Mesenchymal stem cell (in vitro differentiated cells and primary cell): ENCODE results near the gene JPH3.

Source experiments
- DNase-seq: peaks from one replicate; pipeline ENCODE4 v3.0.0-alpha.2; 2013
- H2AFZ ChIP-seq: one replicate; pipeline ENCODE4 v1.6.1; 2013; ENCODE audit warnings: low read depth, mild to moderate bottlenecking, control low read depth, inconsistent platforms, low read length, moderate library complexity
- H2AK5ac ChIP-seq: 2 replicates; pipeline ENCODE4 v1.6.1; 2013; ENCODE audit warnings: low read length, moderate library complexity, mild to moderate bottlenecking, inconsistent platforms; ENCODE audit not compliant: severe bottlenecking
- H2BK120ac ChIP-seq: one replicate; pipeline ENCODE4 v1.6.1; 2013; ENCODE audit warnings: low read depth, mild to moderate bottlenecking, inconsistent platforms, low read length, moderate library complexity
- H2BK12ac ChIP-seq, 2 experiments: one replicate each; pipeline ENCODE4 v1.6.1; 2013; ENCODE audit warnings: inconsistent platforms in 2 of 2, low read length in 2 of 2, mild to moderate bottlenecking in 2 of 2, moderate library complexity in 2 of 2, control low read depth in 1 of 2
- H2BK15ac ChIP-seq: one replicate; pipeline ENCODE4 v1.6.1; 2013; ENCODE audit warnings: mild to moderate bottlenecking, low read depth, inconsistent platforms; ENCODE audit not compliant: poor library complexity, severe bottlenecking
- H2BK5ac ChIP-seq: 2 replicates; pipeline ENCODE4 v1.6.1; 2013; ENCODE audit warnings: low read depth, mild to moderate bottlenecking, low read length, control low read depth, inconsistent platforms; ENCODE audit not compliant: poor library complexity, severe bottlenecking
- H3K14ac ChIP-seq, 2 experiments: one replicate each; pipeline ENCODE4 v1.6.1; 2013; ENCODE audit warnings: inconsistent platforms in 2 of 2, low read length in 2 of 2, control low read depth in 1 of 2, mild to moderate bottlenecking in 1 of 2, moderate library complexity in 1 of 2
- H3K18ac ChIP-seq, 2 experiments: one replicate each; pipeline ENCODE4 v1.6.1; 2013; ENCODE audit warnings: inconsistent platforms in 2 of 2, low read length in 2 of 2, control low read depth in 1 of 2, low read depth in 1 of 2, mild to moderate bottlenecking in 1 of 2
- H3K23ac ChIP-seq, 2 experiments: one replicate each; pipeline ENCODE4 v1.6.1; 2013; ENCODE audit warnings: inconsistent platforms in 2 of 2, low read length in 2 of 2, mild to moderate bottlenecking in 2 of 2, moderate library complexity in 2 of 2, control low read depth in 1 of 2
- H3K27ac ChIP-seq: 2 replicates; pipeline ENCODE4 v1.5.1; 2013; ENCODE audit warnings: mild to moderate bottlenecking, moderate library complexity, low read length, control low read depth, inconsistent platforms; ENCODE audit not compliant: poor library complexity, severe bottlenecking
- H3K27me3 ChIP-seq, 2 experiments: 2 replicates each; pipeline versions ENCODE4 v1.6.1 to v1.7.0; 2013; ENCODE audit warnings: low read length in 2 of 2, mild to moderate bottlenecking in 2 of 2, moderate library complexity in 2 of 2, control low read depth in 1 of 2, inconsistent platforms in 1 of 2; ENCODE audit not compliant: control insufficient read depth in 1 of 2, insufficient read depth in 1 of 2
- H3K36me3 ChIP-seq, 2 experiments: 2 replicates each; pipeline versions ENCODE4 v1.6.1 to v1.7.0; 2013; ENCODE audit warnings: low read length in 2 of 2, control low read depth in 1 of 2, inconsistent platforms in 1 of 2, low read depth in 1 of 2, mild to moderate bottlenecking in 1 of 2; ENCODE audit not compliant: insufficient read depth in 2 of 2, control insufficient read depth in 1 of 2
- H3K4ac ChIP-seq, 2 experiments: one replicate each; pipeline ENCODE4 v1.6.1; 2013; ENCODE audit warnings: inconsistent platforms in 2 of 2, low read length in 2 of 2, mild to moderate bottlenecking in 2 of 2, moderate library complexity in 2 of 2, control low read depth in 1 of 2, low read depth in 1 of 2
- H3K4me1 ChIP-seq: 2 replicates; pipeline ENCODE4 v1.6.1; 2013; ENCODE audit warnings: low read depth, low read length, control low read depth; ENCODE audit not compliant: control insufficient read depth, insufficient read depth
- H3K4me2 ChIP-seq: 2 replicates; pipeline ENCODE4 v1.6.1; 2013; ENCODE audit warnings: low read length, mild to moderate bottlenecking, inconsistent platforms; ENCODE audit not compliant: poor library complexity, severe bottlenecking
- H3K4me3 ChIP-seq, 2 experiments: 2 replicates each; pipeline versions ENCODE4 v1.5.1 to v1.7.0; 2013; ENCODE audit warnings: low read length in 2 of 2, mild to moderate bottlenecking in 2 of 2, control low read depth in 1 of 2, low read depth in 1 of 2; ENCODE audit not compliant: insufficient read depth in 1 of 2
- H3K79me1 ChIP-seq: replicated peaks from 2 replicates; pipeline ENCODE4 v1.6.1; 2013; ENCODE audit warnings: mild to moderate bottlenecking, control low read depth, low read length, inconsistent platforms; ENCODE audit not compliant: poor library complexity, severe bottlenecking
- H3K9ac ChIP-seq: 2 replicates; pipeline ENCODE4 v1.7.0; 2013; ENCODE audit warnings: mild to moderate bottlenecking, low read length, moderate library complexity
- H3K9me3 ChIP-seq: 2 replicates; pipeline ENCODE4 v1.7.0; 2013; ENCODE audit warnings: mild to moderate bottlenecking, low read length; ENCODE audit not compliant: control insufficient read depth
- H4K8ac ChIP-seq: one replicate; pipeline ENCODE4 v1.6.1; 2013; ENCODE audit warnings: inconsistent platforms, mild to moderate bottlenecking, low read length, moderate library complexity
- H4K91ac ChIP-seq: one replicate; pipeline ENCODE4 v1.6.1; 2013; ENCODE audit warnings: mild to moderate bottlenecking, low read length, inconsistent platforms
- WGBS: methylation state at CpG from one replicate; pipeline ENCODE4 v1.1.7; 2013; ENCODE audit warnings: mixed read lengths; 5-methylcytosine and 5-hydroxymethylcytosine counted together

Gene JPH3

GRCh38 chr16:87648236-87648635, 45.9 kb downstream of the JPH3 start:
- no peak overlapping the region for H2BK5ac ChIP-seq
- no peak for DNase-seq
- no peak overlapping the region for H3K14ac ChIP-seq
- H2BK15ac ChIP-seq: no peak overlapping the region
- 89% methylated on average over 23 of the region's 23 CpGs for WGBS
- no peak overlapping the region for H2AK5ac ChIP-seq
- no peak overlapping the region for H3K23ac ChIP-seq
- no peaks in the 10 kb centered on the region for H3K36me3 ChIP-seq
- no peak overlapping the region for H3K27ac ChIP-seq
- no peak overlapping the region for H3K4ac ChIP-seq
- H4K8ac ChIP-seq: no peak overlapping the region
- no peak overlapping the region for H3K4me2 ChIP-seq
- H3K18ac ChIP-seq: no peak overlapping the region
- no peak overlapping the region for H2AFZ ChIP-seq
- H3K4me1 ChIP-seq: no peaks in the 10 kb centered on the region
- no peaks in the 10 kb centered on the region for H3K9me3 ChIP-seq
- H3K9ac ChIP-seq: no peak overlapping the region
- H4K91ac ChIP-seq: no peak overlapping the region
- H2BK120ac ChIP-seq: no peak overlapping the region
- H3K27me3 ChIP-seq: peaks cover 36 to 72% of the 10 kb centered on the region in 2 experiments
- H2BK12ac ChIP-seq: no peak overlapping the region
- no peak overlapping the region for H3K4me3 ChIP-seq
- H3K79me1 ChIP-seq: no peaks in the 10 kb centered on the region

- Histone ChIP-seq H3K9ac (no peak overlapping the region), H2BK120ac (no peak overlapping the region), H3K4ac (no peak overlapping the region), H2BK12ac (no peak overlapping the region), H3K79me1 (no peaks in the 10 kb centered on the region), H3K27ac (no peak overlapping the region), H2BK5ac (no peak overlapping the region), H3K27me3 (peaks cover 36 to 70% of the 10 kb centered on the region in 2 experiments), H3K4me2 (no peak overlapping the region), H4K8ac (no peak overlapping the region), H3K36me3 (no peaks in the 10 kb centered on the region), H2AK5ac (no peak overlapping the region), H3K14ac (no peak overlapping the region), H3K23ac (no peak overlapping the region), H3K18ac (no peak overlapping the region), H2BK15ac (no peak overlapping the region), H3K4me3 (no peak overlapping the region), H4K91ac (no peak overlapping the region), H3K4me1 (no peaks in the 10 kb centered on the region), H2AFZ (no peak overlapping the region), H3K9me3 (no peaks in the 10 kb centered on the region)
- WGBS: 85% methylated on average over 29 of the region's 29 CpGs
- no peak for DNase-seq
Observed at GRCh38 chr16:87648698-87649487, 46.6 kb downstream of the JPH3 start.

- no peak overlapping the region for H2AK5ac ChIP-seq
- H3K9me3 ChIP-seq: no peaks in the 10 kb centered on the region
- no peaks in the 10 kb centered on the region for H3K79me1 ChIP-seq
- H2AFZ ChIP-seq: no peak overlapping the region
- no peak overlapping the region for H3K4ac ChIP-seq
- H3K23ac ChIP-seq: no peak overlapping the region
- no peak overlapping the region for H4K8ac ChIP-seq
- 92% methylated on average over 16 of the region's 17 CpGs for WGBS
- H3K36me3 ChIP-seq: no peaks in the 10 kb centered on the region
- H3K14ac ChIP-seq: no peak overlapping the region
- H3K27ac ChIP-seq: no peak overlapping the region
- H2BK120ac ChIP-seq: no peak overlapping the region
- H3K27me3 ChIP-seq: peaks cover 45 to 91% of the 10 kb centered on the region in 2 experiments
- no peak overlapping the region for H2BK12ac ChIP-seq
- H2BK5ac ChIP-seq: no peak overlapping the region
- H3K4me3 ChIP-seq: no peak overlapping the region
- H3K4me2 ChIP-seq: no peak overlapping the region
- H4K91ac ChIP-seq: no peak overlapping the region
- no peaks in the 10 kb centered on the region for H3K4me1 ChIP-seq
- no peak overlapping the region for H3K18ac ChIP-seq
- DNase-seq: no peak
- no peak overlapping the region for H3K9ac ChIP-seq
- no peak overlapping the region for H2BK15ac ChIP-seq
Observed at GRCh38 chr16:87652386-87652785, 50.1 kb downstream of the JPH3 start.

- Histone ChIP-seq H3K9ac (no peak overlapping the region), H3K27ac (no peak overlapping the region), H2BK120ac (no peak overlapping the region), H3K14ac (no peak overlapping the region), H2AK5ac (no peak overlapping the region), H3K36me3 (no peaks in the 10 kb centered on the region), H2BK5ac (no peak overlapping the region), H2AFZ (no peak overlapping the region), H3K4ac (no peak overlapping the region), H4K8ac (no peak overlapping the region), H3K4me3 (no peak overlapping the region), H3K9me3 (no peaks in the 10 kb centered on the region), H3K4me2 (no peak overlapping the region), H3K18ac (no peak overlapping the region), H2BK15ac (no peak overlapping the region), H3K4me1 (no peaks in the 10 kb centered on the region), H3K23ac (no peak overlapping the region), H4K91ac (no peak overlapping the region), H3K79me1 (no peaks in the 10 kb centered on the region), H3K27me3 (peaks cover 45 to 88% of the 10 kb centered on the region in 2 experiments), H2BK12ac (no peak overlapping the region)
- DNase-seq: no peak
- 73% methylated on average over 4 of the region's 6 CpGs for WGBS
Observed at GRCh38 chr16:87652799-87653198, 50.5 kb downstream of the JPH3 start.
